K562 (cell line): ENCODE data around the gene NFATC1. TPM values are rescaled to one million over a fixed set of nuclear protein-coding genes. Genes with fewer than 3 reads are reported as not detected.

Experiments
- ATAC-seq: fragments of 200-7000 bp; cut with Tn5 transposase; 3 replicates; pipeline ENCODE4 v1.9.1; 2020; ENCODE audit warnings: moderate library complexity
- BruUV-seq: library from RNA; stranded (reverse); fragments of 400-500 nt; replicated peaks from 2 replicates; lab custom pipeline; 2021; lab: Mats Ljungman, UMichigan
- CTCF ChIA-PET: fragments of 300-600 bp; formaldehyde crosslinking; extraction: SDS; loops from one replicate; lab custom pipeline; 2021; ENCODE audit warnings: low intra/inter-chr PET ratio; lab: Yijun Ruan, JAX
- POLR2A ChIA-PET: fragments of 300-600, 350-650 bp; sonication (Branson Sonifier 250); formaldehyde crosslinking; extraction: SDS; loops from one replicate; lab custom pipeline; 2021; ENCODE audit warnings: antibody characterized with exemption, inconsistent platforms; lab: Yijun Ruan, JAX
- DNase-seq, 4 experiments: peaks; one replicate each; pipeline versions ENCODE4 v3.0.0 to v3.0.0-alpha.2; 2011 to 2018; ENCODE audit warnings: low spot score in 3 of 4, mixed read lengths in 3 of 4; ENCODE audit errors: extremely low read depth in 1 of 4
- FAIRE-seq: peaks from 2 replicates; lab custom pipeline; 2011; peaks lifted over from hg19 to GRCh38; lab: Jason Lieb, UNC
- H2AFZ ChIP-seq: 2 replicates; pipeline ENCODE4 v1.6.0; 2011; ENCODE audit warnings: low read depth, low read length, control low read depth, inconsistent platforms
- H3K27ac ChIP-seq: fragments of 200-600 bp; 3 replicates; pipeline ENCODE4 v1.8.0; 2011; ENCODE audit warnings: low read depth, mild to moderate bottlenecking, control low read depth, inconsistent platforms, low read length, moderate library complexity, mixed read lengths; ENCODE audit errors: extremely low read depth
- H3K27me3 ChIP-seq, 2 experiments: fragments of 300-600 bp in 1 of 2; 2 replicates in 1 of 2; 3 replicates in 1 of 2; pipeline versions ENCODE4 v1.6.0 to v1.8.0; 2011; ENCODE audit warnings: inconsistent platforms in 2 of 2, low read length in 2 of 2, mild to moderate bottlenecking in 1 of 2, mixed read lengths in 1 of 2, moderate library complexity in 1 of 2; ENCODE audit not compliant: control insufficient read depth in 2 of 2, insufficient read depth in 2 of 2
- H3K36me3 ChIP-seq: fragments of 300-600 bp; 3 replicates; pipeline ENCODE4 v1.8.0; 2011; ENCODE audit warnings: mild to moderate bottlenecking, low read length, inconsistent platforms; ENCODE audit not compliant: control insufficient read depth, insufficient read depth
- H3K4me1 ChIP-seq, 2 experiments: fragments of 200-600 bp in 1 of 2; replicated peaks in 1 of 2; 2 replicates in 1 of 2; 3 replicates in 1 of 2; pipeline versions ENCODE4 v1.5.1 to v1.8.0; 2011; ENCODE audit warnings: inconsistent platforms in 2 of 2, low read length in 2 of 2, mild to moderate bottlenecking in 1 of 2, mixed read lengths in 1 of 2, moderate library complexity in 1 of 2; ENCODE audit not compliant: control insufficient read depth in 2 of 2, insufficient read depth in 2 of 2
- H3K4me2 ChIP-seq: 2 replicates; pipeline ENCODE4 v1.6.1; 2011; ENCODE audit warnings: low read length, control low read depth, inconsistent platforms, mixed read lengths; ENCODE audit not compliant: insufficient read depth
- H3K4me3 ChIP-seq: fragments of 200-600 bp; sonication (generic), shearing (Covaris generic); 2 replicates; pipeline ENCODE4 v1.5.1; 2016; ENCODE audit warnings: control low read depth, inconsistent platforms
- H3K79me2 ChIP-seq: fragments of 200-600 bp; 3 replicates; pipeline ENCODE4 v1.8.0; 2011; ENCODE audit warnings: low read length, inconsistent platforms; ENCODE audit not compliant: control insufficient read depth, insufficient read depth
- H3K9ac ChIP-seq, 2 experiments: 2 replicates each; pipeline versions ENCODE4 v1.6.0 to v1.6.1; 2011; ENCODE audit warnings: low read depth in 2 of 2, low read length in 2 of 2, control low read depth in 1 of 2, inconsistent platforms in 1 of 2, mild to moderate bottlenecking in 1 of 2, mixed read lengths in 1 of 2; ENCODE audit not compliant: insufficient read depth in 1 of 2
- H3K9me1 ChIP-seq: one replicate; pipeline ENCODE4 v1.6.0; 2011; ENCODE audit warnings: inconsistent platforms, mild to moderate bottlenecking, low read length, moderate library complexity; ENCODE audit not compliant: control insufficient read depth, insufficient read depth
- H3K9me3 ChIP-seq: replicated peaks from 2 replicates; pipeline ENCODE4 v1.5.1; 2011; ENCODE audit warnings: low read depth, low read length, inconsistent platforms; ENCODE audit not compliant: control insufficient read depth, insufficient read depth
- H4K20me1 ChIP-seq: replicated peaks from 2 replicates; pipeline ENCODE4 v1.6.1; 2011; ENCODE audit warnings: low read length, inconsistent platforms, mixed read lengths; ENCODE audit not compliant: control insufficient read depth, insufficient read depth
- ELK3 ChIP-seq: fragments of 450-650 bp; formaldehyde crosslinking; IDR thresholded peaks from 2 replicates; pipeline ENCODE4 v1.4.0; 2020; ENCODE audit warnings: mild to moderate bottlenecking
- ERF ChIP-seq: fragments of 450-650 bp; formaldehyde crosslinking; IDR thresholded peaks from 2 replicates; pipeline ENCODE4 v1.4.0; 2020; ENCODE audit warnings: mild to moderate bottlenecking, mixed read lengths
- HOXB6 ChIP-seq: fragments of 250-450 bp; sonication (Bioruptor Pico); IDR thresholded peaks from 2 replicates; pipeline ENCODE4 v1.5.1; 2022; ENCODE audit warnings: mild to moderate bottlenecking, borderline replicate concordance
- SAP30 ChIP-seq: fragments of 200-600 bp; sonication (generic); IDR thresholded peaks from 2 replicates; pipeline ENCODE4 v1.6.1; 2012; ENCODE audit warnings: borderline replicate concordance, low read depth, mild to moderate bottlenecking, moderate library complexity, low read length, control low read depth, inconsistent platforms; ENCODE audit not compliant: insufficient read depth, poor library complexity, severe bottlenecking
- SREBF1 ChIP-seq: fragments of 150-350 bp; IDR thresholded peaks from 2 replicates; pipeline ENCODE4 v1.6.1; 2014; ENCODE audit warnings: antibody characterized with exemption, low read depth, low read length, borderline replicate concordance
- TAF1 ChIP-seq: IDR thresholded peaks from 2 replicates; pipeline ENCODE4 v1.6.1; 2011; ENCODE audit warnings: mild to moderate bottlenecking, low read length, moderate library complexity; ENCODE audit not compliant: insufficient read depth, control insufficient read depth, severe bottlenecking; ENCODE audit errors: extremely low read depth
- WGBS: fragments of 100-300 bp; shearing (Covaris generic); methylation state at CpG from one replicate; pipeline ENCODE4 v1.1.6; 2016; ENCODE audit warnings: low coverage, mixed read lengths; ENCODE audit not compliant: insufficient coverage; ENCODE audit errors: missing lambda C conversion rate; 5-methylcytosine and 5-hydroxymethylcytosine counted together
- in situ Hi-C: fragments of 300-500 bp; cut with MboI; formaldehyde crosslinking; loops from 4 replicates; pipeline ENCODE4 v1.15.0; 2018; ENCODE audit warnings: inconsistent platforms, mixed read lengths
- intact Hi-C: fragments of 100-400 bp; cut with micrococcal nuclease; formaldehyde crosslinking; loops from 2 replicates; pipeline ENCODE4 v1.14.2; 2022
- polyA plus RNA-seq, 8 experiments: library from polyadenylated mRNA; depleted of rRNA in 4 of 8; stranded (reverse) in 5 of 8; unstranded in 3 of 8; fragments of >200 nt; fragmentation: Nextera tagmentation in 2 of 8; fragmentation: Illumina TruSeq in 1 of 8; extraction: Ambion mirVana in 2 of 8; extraction: Trizol in 1 of 8; gene quantifications; 2 replicates each; pipeline versions ENCODE4 v1.2.1 to v1.2.3, GENCODE V29; 2011 to 2014; ENCODE audit warnings: inconsistent platforms in 1 of 8, missing spikeins in 1 of 8
- total RNA-seq, 7 experiments: library from RNA; depleted of rRNA in 6 of 7; stranded (reverse); fragments of >200 nt in 6 of 7; fragmentation: Illumina TruSeq in 2 of 7; extraction: Trizol in 2 of 7; gene quantifications; 2 replicates each; pipeline versions ENCODE4 v1.2.1 to v1.2.3, GENCODE V29; 2011 to 2021; ENCODE audit warnings: low replicate concordance in 1 of 7

Gene NFATC1
- total and polyA plus RNA-seq, 9 of the 15 experiments (the other 6 are each of a cell fraction or from before 2014, with no cell fraction given), result 1.1 to 16.4 (median 2.5) TPM

DNA sequence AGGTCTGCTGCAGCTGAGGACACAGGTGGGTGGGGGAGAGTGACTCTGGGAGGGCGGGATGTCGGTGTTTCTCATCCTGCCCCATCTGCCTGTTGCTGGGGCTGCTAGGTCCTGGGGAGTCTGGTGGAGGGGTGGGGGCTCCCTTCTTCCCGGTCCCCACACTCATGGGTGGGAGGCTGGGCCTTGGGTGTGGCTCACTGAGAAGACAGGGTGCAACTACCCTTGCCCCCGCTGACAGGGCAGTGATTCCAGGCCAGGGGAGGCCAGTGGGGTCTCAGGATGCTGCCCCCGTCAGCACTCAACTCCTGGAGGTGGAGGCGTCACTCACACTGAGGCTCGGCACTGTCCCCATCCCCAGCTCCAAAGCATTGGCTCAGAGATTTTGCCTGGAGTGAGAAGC, 7.7 kb upstream of the NFATC1 start:
- no peak overlapping the region for H3K9ac ChIP-seq

DNA sequence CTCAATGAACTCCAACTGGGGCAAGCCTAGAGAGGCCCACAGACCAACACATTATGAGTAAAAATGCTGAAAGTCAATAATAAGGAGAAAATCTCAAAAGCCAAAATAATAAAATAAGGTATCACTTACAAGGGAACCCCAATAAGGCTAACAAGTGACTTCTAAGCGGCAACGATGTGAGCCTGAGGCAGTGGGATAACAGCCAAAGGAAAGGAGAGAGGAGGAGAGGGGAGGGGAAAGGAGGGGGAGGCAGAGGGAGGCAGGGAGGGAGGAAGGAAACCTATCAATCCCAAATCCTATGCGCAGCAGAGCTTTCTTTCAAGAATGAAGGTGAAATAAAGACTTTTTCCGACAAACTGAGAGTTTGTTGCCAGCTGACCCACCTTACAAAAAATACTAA, 6.0 kb upstream of the NFATC1 start:
- no peaks in the 10 kb centered on the region for H3K27me3 ChIP-seq
- TF ChIP-seq SAP30 (no peak), TAF1 (no peak), ELK3 (CRISPR knock-in tag) (no peak)

More for the DNA sequence above, 7.7 kb upstream of the NFATC1 start:
- Histone ChIP-seq H3K9me1 (no peaks in the 10 kb centered on the region), H3K36me3 (no peaks in the 10 kb centered on the region), H2AFZ (no peak overlapping the region), H4K20me1 (no peaks in the 10 kb centered on the region), H3K79me2 (no peaks in the 10 kb centered on the region), H3K4me2 (no peak overlapping the region), H3K27me3 (no peaks in the 10 kb centered on the region), H3K27ac (no peak overlapping the region), H3K9me3 (no peaks in the 10 kb centered on the region), H3K4me3 (no peak overlapping the region), H3K4me1 (peaks cover 0 to 9% of the 10 kb centered on the region in 2 experiments; a peak in 2 of 5 replicates)
- intact Hi-C loops (no loop called here), in situ Hi-C loops (no loop called here)
- FAIRE-seq (no peak), DNase-seq (no peak), ATAC-seq (no peak)
- ChIA-PET POLR2A (interaction anchor here (0.7 kb wide), 1 partner anchor 10 kb away, joined by 3 read pairs; no protein-coding TSS in a partner anchor), CTCF (no interaction called here)
- 30% methylated on average over 4 of the region's 7 CpGs for WGBS
- BruUV-seq, result no TSS peak
- no peak for TF ChIP-seq SREBF1
- no peak for TF ChIP-seq HOXB6 (CRISPR knock-in tag)
- no peak for TF ChIP-seq ERF

More for the DNA sequence above, 6.0 kb upstream of the NFATC1 start:
- in situ Hi-C loops, result no loop called here
- H2AFZ ChIP-seq, result no peak overlapping the region
- DNase-seq, result no peak
- no peaks in the 10 kb centered on the region for H4K20me1 ChIP-seq
- POLR2A ChIA-PET, result no interaction called here
- H3K9me3 ChIP-seq, result no peaks in the 10 kb centered on the region
- no peaks in the 10 kb centered on the region for H3K36me3 ChIP-seq
- no peaks in the 10 kb centered on the region for H3K9me1 ChIP-seq
- no peaks in the 10 kb centered on the region for H3K79me2 ChIP-seq
- no peak for FAIRE-seq
- H3K27ac ChIP-seq, result no peak overlapping the region
- intact Hi-C loops, result no loop called here
- H3K4me1 ChIP-seq, result peaks cover 0 to 17% of the 10 kb centered on the region in 2 experiments; a peak in 2 of 5 replicates
- no TSS peak for BruUV-seq
- no peak overlapping the region for H3K4me3 ChIP-seq
- CTCF ChIA-PET, result no interaction called here
- WGBS, result 24% methylated on average over 4 of the region's 4 CpGs
- H3K9ac ChIP-seq, result no peak overlapping the region
- ATAC-seq, result no peak
- no peak overlapping the region for H3K4me2 ChIP-seq
